DND-41 (cell line): ENCODE results near the gene KRTAP12-1.

Experiments
- ATAC-seq: fragments of 200-7000 bp; cut with Tn5 transposase; 3 replicates; pipeline ENCODE4 v1.9.1; 2021; ENCODE audit warnings: low read depth; ENCODE audit not compliant: insufficient read depth
- DNase-seq: peaks from one replicate; pipeline ENCODE4 v3.0.0-alpha.2; 2020
- H2AFZ ChIP-seq: 2 replicates; pipeline ENCODE4 v1.6.0; 2012; ENCODE audit warnings: low read depth, low read length
- H3K27ac ChIP-seq: 2 replicates; pipeline ENCODE4 v1.5.1; 2012; ENCODE audit warnings: low read length, inconsistent platforms
- H3K27me3 ChIP-seq: fragments of 200-600 bp; sonication (generic); 2 replicates; pipeline ENCODE4 v1.6.0; 2012; ENCODE audit warnings: low read length, mild to moderate bottlenecking, inconsistent platforms; ENCODE audit not compliant: insufficient read depth, poor library complexity
- H3K36me3 ChIP-seq: 2 replicates; pipeline ENCODE4 v1.5.1; 2012; ENCODE audit warnings: low read length, inconsistent platforms; ENCODE audit not compliant: insufficient read depth
- H3K4me1 ChIP-seq: 2 replicates; pipeline ENCODE4 v1.5.1; 2012; ENCODE audit warnings: mild to moderate bottlenecking, low read length; ENCODE audit not compliant: insufficient read depth
- H3K4me2 ChIP-seq: 2 replicates; pipeline ENCODE4 v1.6.0; 2012; ENCODE audit warnings: mild to moderate bottlenecking, moderate library complexity, low read length, inconsistent platforms; ENCODE audit not compliant: insufficient read depth
- H3K4me3 ChIP-seq, 2 experiments: fragments of 200-600 bp in 1 of 2; shearing (Covaris generic) in 1 of 2; 2 replicates each; pipeline ENCODE4 v1.5.1; 2012 to 2016; ENCODE audit warnings: inconsistent platforms in 2 of 2, low read length in 2 of 2, mild to moderate bottlenecking in 2 of 2, low read depth in 1 of 2, moderate library complexity in 1 of 2
- H3K79me2 ChIP-seq: 2 replicates; pipeline ENCODE4 v1.6.0; 2012; ENCODE audit warnings: low read length, inconsistent platforms; ENCODE audit not compliant: insufficient read depth
- H3K9ac ChIP-seq: 2 replicates; pipeline ENCODE4 v1.6.0; 2012; ENCODE audit warnings: low read depth, mild to moderate bottlenecking, inconsistent platforms, low read length, moderate library complexity
- H3K9me3 ChIP-seq: 2 replicates; pipeline ENCODE4 v1.5.1; 2012; ENCODE audit warnings: low read length, moderate library complexity, mild to moderate bottlenecking, inconsistent platforms; ENCODE audit not compliant: insufficient read depth, severe bottlenecking
- H4K20me1 ChIP-seq: 2 replicates; pipeline ENCODE4 v1.6.0; 2012; ENCODE audit warnings: low read length; ENCODE audit not compliant: insufficient read depth
- CTCF ChIP-seq: IDR thresholded peaks from 2 replicates; pipeline ENCODE4 v1.5.1; 2012; ENCODE audit warnings: borderline replicate concordance, low read length, moderate library complexity, mild to moderate bottlenecking; ENCODE audit not compliant: poor library complexity, severe bottlenecking; ENCODE audit errors: extremely low read depth
- EZH2 ChIP-seq: IDR thresholded peaks from 3 replicates; pipeline ENCODE4 v1.6.1; 2012; ENCODE audit warnings: borderline replicate concordance, low read depth, mild to moderate bottlenecking, moderate library complexity, low read length, inconsistent platforms; ENCODE audit not compliant: severe bottlenecking

KRTAP12-1 gene

DNA sequence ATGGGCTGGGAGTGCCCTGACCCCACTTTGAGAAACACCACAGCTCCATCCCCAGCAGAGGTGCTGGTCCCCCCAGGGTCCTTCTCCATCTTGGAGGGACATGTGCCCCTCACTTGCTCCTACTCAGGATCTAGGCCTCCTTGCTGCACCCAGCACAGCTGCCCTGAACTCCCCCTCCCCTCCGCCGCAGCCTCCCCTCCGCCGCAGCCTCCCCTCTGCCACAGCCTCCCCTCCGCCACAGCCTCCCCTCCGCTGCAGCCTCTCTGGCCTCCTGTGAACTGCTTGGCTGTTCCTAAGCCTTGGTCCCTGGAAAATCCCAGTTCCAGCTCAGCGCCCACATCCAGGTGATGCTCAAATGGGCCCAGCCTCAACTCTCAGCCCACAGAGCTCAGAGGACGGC lies 45.4 kb upstream of the KRTAP12-1 start:
- H3K4me1 ChIP-seq = no peaks in the 10 kb centered on the region
- H3K4me3 ChIP-seq = no peak overlapping the region
- H3K27me3 ChIP-seq = peaks cover 4% of the 10 kb centered on the region
- H3K4me2 ChIP-seq = no peak overlapping the region
- H3K9me3 ChIP-seq = no peaks in the 10 kb centered on the region
- ATAC-seq (no peak), DNase-seq (no peak)
- H3K79me2 ChIP-seq = no peaks in the 10 kb centered on the region
- H3K27ac ChIP-seq = no peak overlapping the region
- no peak overlapping the region for H2AFZ ChIP-seq
- TF ChIP-seq EZH2 (no peak), CTCF (no peak)
- no peaks in the 10 kb centered on the region for H4K20me1 ChIP-seq
- H3K36me3 ChIP-seq = no peaks in the 10 kb centered on the region
- H3K9ac ChIP-seq = no peak overlapping the region

DNA sequence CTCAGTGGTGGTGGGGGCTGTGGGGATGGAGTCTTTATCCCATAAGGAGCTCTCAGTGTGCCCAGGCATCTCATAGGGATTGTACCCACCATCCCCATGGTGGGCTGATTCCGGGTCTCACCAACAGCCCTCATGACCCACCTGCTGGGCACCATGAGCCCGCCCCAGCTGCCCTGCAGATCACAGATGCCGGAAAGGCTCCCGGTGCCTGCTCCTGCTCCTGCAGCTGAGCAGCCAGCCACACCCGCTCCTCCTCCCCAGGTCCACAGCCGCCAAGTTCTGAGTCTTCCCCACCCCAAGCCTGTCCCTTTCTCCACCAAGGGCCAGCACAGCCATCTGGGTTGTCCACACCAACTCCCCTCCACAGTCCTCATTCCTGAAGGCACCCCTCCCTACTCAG lies 44.9 kb upstream of the KRTAP12-1 start:
- no peak overlapping the region for H2AFZ ChIP-seq
- no peak overlapping the region for H3K4me3 ChIP-seq
- H3K4me1 ChIP-seq = no peaks in the 10 kb centered on the region
- no peak for ATAC-seq
- no peaks in the 10 kb centered on the region for H3K9me3 ChIP-seq
- DNase-seq = no peak
- H3K9ac ChIP-seq = no peak overlapping the region
- no peak overlapping the region for H3K4me2 ChIP-seq
- no peaks in the 10 kb centered on the region for H3K79me2 ChIP-seq
- H3K36me3 ChIP-seq = no peaks in the 10 kb centered on the region
- no peak overlapping the region for H3K27ac ChIP-seq
- H4K20me1 ChIP-seq = no peaks in the 10 kb centered on the region
- TF ChIP-seq CTCF (no peak), EZH2 (no peak)
- peaks cover 4% of the 10 kb centered on the region for H3K27me3 ChIP-seq

GRCh38 chr21:44724926-44725325 lies 43.0 kb upstream of the KRTAP12-1 start:
- Histone ChIP-seq H3K4me2 (no peak overlapping the region), H3K36me3 (no peaks in the 10 kb centered on the region), H2AFZ (no peak overlapping the region), H3K9me3 (no peaks in the 10 kb centered on the region), H4K20me1 (no peaks in the 10 kb centered on the region), H3K27me3 (no peaks in the 10 kb centered on the region), H3K27ac (no peak overlapping the region), H3K4me3 (no peak overlapping the region), H3K9ac (no peak overlapping the region), H3K4me1 (no peaks in the 10 kb centered on the region), H3K79me2 (no peaks in the 10 kb centered on the region)
- ATAC-seq = no peak
- TF ChIP-seq CTCF (no peak), EZH2 (no peak)
- no peak for DNase-seq

DNA sequence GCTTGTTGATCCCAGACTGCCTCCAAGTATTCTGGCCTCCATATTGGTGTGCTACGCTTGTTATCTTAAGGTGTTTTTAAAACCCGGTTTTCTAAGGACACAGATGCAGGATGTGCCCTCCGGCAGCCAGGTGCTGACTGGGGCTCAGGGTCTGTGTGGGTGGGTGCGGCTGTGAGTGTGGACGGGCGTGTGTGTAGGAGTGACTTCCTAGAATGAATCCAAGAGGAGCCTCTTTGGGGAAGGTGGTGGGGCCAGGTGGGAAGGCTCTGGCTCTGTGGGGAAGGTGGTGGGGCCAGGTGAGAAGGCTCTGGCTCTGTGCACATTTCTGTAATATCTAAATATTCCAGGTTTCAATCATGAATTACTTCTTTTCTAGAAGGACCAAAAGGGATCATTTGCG lies 42.2 kb upstream of the KRTAP12-1 start:
- H4K20me1 ChIP-seq = no peaks in the 10 kb centered on the region
- no peaks in the 10 kb centered on the region for H3K79me2 ChIP-seq
- ATAC-seq (no peak), DNase-seq (no peak)
- no peak overlapping the region for H2AFZ ChIP-seq
- no peaks in the 10 kb centered on the region for H3K27me3 ChIP-seq
- H3K4me1 ChIP-seq = no peaks in the 10 kb centered on the region
- H3K36me3 ChIP-seq = no peaks in the 10 kb centered on the region
- no peaks in the 10 kb centered on the region for H3K9me3 ChIP-seq
- no peak overlapping the region for H3K4me2 ChIP-seq
- H3K4me3 ChIP-seq = no peak overlapping the region
- H3K27ac ChIP-seq = no peak overlapping the region
- H3K9ac ChIP-seq = no peak overlapping the region
- TF ChIP-seq EZH2 = no peak
- no peak for TF ChIP-seq CTCF
